Keratinocyte (primary cell): ENCODE measurements around the gene DLG4.

Source experiments
- EZH2 ChIP-seq: IDR thresholded peaks from one replicate; pipeline ENCODE4 v1.6.1; 2012; ENCODE audit warnings: inconsistent platforms, mild to moderate bottlenecking, low read length, moderate library complexity
- TF ChIP-seq, protein P1 (sequence below), 3 experiments: IDR thresholded peaks in 1 of 3; conservative IDR thresholded peaks in 1 of 3; optimal IDR thresholded peaks in 1 of 3; 2 replicates in 2 of 3; 3 replicates in 1 of 3; pipeline versions ENCODE3 to v1.5.1; 2011; ENCODE audit warnings: low read length in 3 of 3, mild to moderate bottlenecking in 3 of 3, moderate library complexity in 2 of 3, control low read depth in 1 of 3, inconsistent platforms in 1 of 3; ENCODE audit not compliant: insufficient read depth in 2 of 3; ENCODE audit errors: extremely low read depth in 1 of 3

DNA sequence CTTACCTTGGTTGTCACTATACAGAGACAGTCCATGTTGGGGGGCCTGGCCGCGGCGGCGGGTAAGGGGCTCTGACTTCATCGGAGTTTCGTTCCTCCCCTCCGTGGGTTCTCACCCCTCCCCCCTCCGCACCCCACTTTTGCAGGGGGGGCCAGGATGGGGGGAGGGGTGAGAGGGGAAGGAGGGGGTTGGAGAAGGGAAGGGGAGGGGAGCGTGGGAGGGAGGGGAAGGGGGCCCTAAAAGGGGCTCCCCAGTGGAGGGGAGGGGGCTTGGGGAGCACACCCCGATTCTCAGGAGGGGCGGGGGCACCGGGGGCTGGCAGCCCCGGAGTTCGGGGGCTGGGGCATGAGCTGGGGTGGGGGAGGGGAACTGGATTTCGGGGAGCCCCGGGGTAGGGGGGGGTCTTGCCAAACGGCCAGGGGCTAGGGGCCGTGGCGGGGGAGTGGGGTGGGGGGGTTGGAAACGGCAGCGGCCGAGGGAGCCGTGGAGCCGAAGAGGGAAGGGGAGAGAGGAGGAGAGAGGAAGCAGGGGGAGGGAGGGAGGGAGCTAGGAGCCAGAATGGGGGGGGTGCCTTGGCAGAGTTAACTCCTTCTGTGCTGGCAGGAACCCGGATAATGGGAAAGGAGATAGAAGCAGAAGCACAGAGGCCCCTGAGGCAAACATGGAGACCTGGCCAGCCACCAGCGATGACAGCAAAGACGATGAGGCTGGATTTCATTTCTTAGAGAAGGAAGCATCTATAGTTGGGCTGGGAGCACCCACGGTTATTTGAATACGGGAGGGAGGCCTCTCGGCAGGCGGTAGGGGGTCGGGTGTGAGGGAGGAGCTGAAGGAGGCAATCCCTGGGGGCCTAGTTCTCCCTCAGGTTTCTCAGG is 2.3 kb downstream of the DLG4 start:
- TF ChIP-seq, protein P1, sequence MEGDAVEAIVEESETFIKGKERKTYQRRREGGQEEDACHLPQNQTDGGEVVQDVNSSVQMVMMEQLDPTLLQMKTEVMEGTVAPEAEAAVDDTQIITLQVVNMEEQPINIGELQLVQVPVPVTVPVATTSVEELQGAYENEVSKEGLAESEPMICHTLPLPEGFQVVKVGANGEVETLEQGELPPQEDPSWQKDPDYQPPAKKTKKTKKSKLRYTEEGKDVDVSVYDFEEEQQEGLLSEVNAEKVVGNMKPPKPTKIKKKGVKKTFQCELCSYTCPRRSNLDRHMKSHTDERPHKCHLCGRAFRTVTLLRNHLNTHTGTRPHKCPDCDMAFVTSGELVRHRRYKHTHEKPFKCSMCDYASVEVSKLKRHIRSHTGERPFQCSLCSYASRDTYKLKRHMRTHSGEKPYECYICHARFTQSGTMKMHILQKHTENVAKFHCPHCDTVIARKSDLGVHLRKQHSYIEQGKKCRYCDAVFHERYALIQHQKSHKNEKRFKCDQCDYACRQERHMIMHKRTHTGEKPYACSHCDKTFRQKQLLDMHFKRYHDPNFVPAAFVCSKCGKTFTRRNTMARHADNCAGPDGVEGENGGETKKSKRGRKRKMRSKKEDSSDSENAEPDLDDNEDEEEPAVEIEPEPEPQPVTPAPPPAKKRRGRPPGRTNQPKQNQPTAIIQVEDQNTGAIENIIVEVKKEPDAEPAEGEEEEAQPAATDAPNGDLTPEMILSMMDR (optimal IDR thresholded peaks at IDR 0.05 in 1 of 3, IDR thresholded peaks at IDR 0.05 in 1 of 3, conservative IDR thresholded peaks at IDR 0.05 in 1 of 3; ENCODE audit: extremely low read depth in 1 of 3, insufficient read depth in 2 of 3, low read length in 3 of 3) = no peak
- TF ChIP-seq EZH2 = no peak
